Adrenal gland (tissue), 12 donors: Measurements from ENCODE around the gene FAHD2A. TPM values are rescaled to one million over a fixed set of nuclear protein-coding genes. Genes with fewer than 3 reads are reported as not detected.
"Not testable (repeated sequence)": the region's sequence is repeated elsewhere in the genome, so short reads cannot be mapped to it uniquely, and the experiment has no call there.

Experiments
- DNase-seq, 7 donors: peaks; one replicate each; pipeline ENCODE4 v3.0.0-alpha.2; 2019 to 2020
- H3K27ac ChIP-seq, 5 donors: fragments of 200-600 bp; sonication (generic) in 4 of 5; 1 replicate in 3 of 5; 2 replicates in 2 of 5; pipeline versions ENCODE4 v1.5.1 to v1.8.0; 2016 to 2020; ENCODE audit warnings: mild to moderate bottlenecking in 1 of 5
- H3K27me3 ChIP-seq: fragments of 200-600 bp; 2 replicates; pipeline ENCODE4 v1.8.0; 2021
- H3K36me3 ChIP-seq, 2 donors: fragments of 200-600 bp; replicated peaks in 1 of 2; 1 replicate in 1 of 2; 2 replicates in 1 of 2; pipeline versions ENCODE4 v1.5.1 to v1.8.0; 2018 to 2022
- H3K4me1 ChIP-seq, 2 donors: fragments of 200-600 bp; replicated peaks in 1 of 2; 1 replicate in 1 of 2; 2 replicates in 1 of 2; pipeline versions ENCODE4 v1.5.1 to v1.8.0; 2018 to 2021
- H3K4me3 ChIP-seq, 4 donors: fragments of 200-600 bp; sonication (generic) in 3 of 4; one replicate each; pipeline ENCODE4 v1.5.1; 2016 to 2018
- H3K9me3 ChIP-seq, 3 donors: fragments of 200-600 bp; sonication (generic) in 1 of 3; replicated peaks in 1 of 3; 1 replicate in 2 of 3; 2 replicates in 1 of 3; pipeline versions ENCODE4 v1.5.1 to v1.8.0; 2016 to 2021
- WGBS, 4 donors: extraction: QIAGEN DNeasy Blood & Tissue Kit in 2 of 4; methylation state at CpG; one replicate each; pipeline versions ENCODE4 v1.1.5 to v1.1.7; 2013 to 2017; 5-methylcytosine and 5-hydroxymethylcytosine counted together
- intact Hi-C, 2 donors: fragments of 100-400 bp; cut with DNase I; formaldehyde crosslinking; loops; one replicate each; pipeline versions ENCODE4 v1.14.1 to v1.15.0; 2022 to 2023
- polyA plus RNA-seq, 3 donors: library from polyadenylated mRNA; stranded (reverse); fragments of 200-250 nt in 2 of 3; fragments of 350-450 nt in 1 of 3; fragmentation: Illumina TruSeq in 1 of 3; extraction: RNeasy Lipid Tissue Mini Kit (QIAGEN cat#74804) in 1 of 3; gene quantifications; one replicate each; pipeline ENCODE4 v1.2.3, GENCODE V29; 2013 to 2014
- total RNA-seq, 9 donors: library from RNA; depleted of rRNA in 4 of 9; stranded (reverse); fragments of >200 nt in 4 of 9; fragments of 120-200 nt in 1 of 9; fragmentation: NEBNext Ultra II Directional in 1 of 9; extraction: Animal tissue kit (Norgen Biotek cat#: 25700) in 1 of 9; gene quantifications; one replicate each; pipeline versions ENCODE4 v1.1.0 to v1.2.4, GENCODE V29; 2013 to 2023
- TF ChIP-seq, protein P1 (sequence below), 6 experiments: fragments of 450-650 bp in 4 of 6; fragments of 200-600 bp in 2 of 6; sonication (generic) in 1 of 6; IDR thresholded peaks; 1 replicate in 5 of 6; 2 replicates in 1 of 6; pipeline versions ENCODE4 v1.5.1 to v1.8.0; 2016 to 2021; ENCODE audit warnings: antibody characterized with exemption in 6 of 6, mild to moderate bottlenecking in 2 of 6, moderate library complexity in 1 of 6
- donor health status: healthy with polysubstance abuse.
- donor health status: Bipolar disorder and iron deficiency.
- donor health status: DM: yes; HTN: yes; CAD: no.
- donor health status: DM: no; HTN: no; CAD: no.
- donor health status: DM: no; HTN: no; CAD: no.
- donor health status: DM: yes; HTN: yes; CAD: no.

The FAHD2A gene
- total and polyA plus RNA-seq, 12 donors: 12.9 to 63.1 (median 28.4) TPM

DNA sequence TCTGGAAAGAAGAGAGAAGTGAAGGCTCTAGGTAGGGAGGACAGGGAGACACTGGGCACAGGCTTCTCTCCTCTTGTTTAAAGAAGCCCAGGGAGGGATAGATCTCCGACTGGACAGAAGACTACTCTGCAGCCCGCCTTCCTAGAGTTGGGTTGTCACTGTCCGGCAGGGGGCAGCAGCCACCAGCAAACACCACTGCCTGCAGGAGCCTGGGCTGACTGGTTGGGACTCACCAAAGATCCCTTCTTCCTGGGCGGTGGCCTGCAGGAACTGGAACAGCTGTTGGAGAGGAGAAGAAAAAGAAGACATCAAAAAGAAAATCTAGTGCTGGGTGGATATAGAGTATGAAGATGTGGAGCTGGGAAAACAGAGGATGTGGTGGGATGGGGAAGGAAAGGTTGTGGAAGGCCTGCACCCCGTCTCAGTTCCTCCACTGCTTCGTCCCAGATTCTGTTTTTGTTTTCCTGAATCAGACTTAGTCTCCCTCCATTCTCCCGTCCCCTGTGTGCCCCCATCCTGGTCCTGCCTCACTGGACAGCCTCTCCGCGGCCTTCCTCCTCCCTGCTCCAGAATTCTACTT is 11.6 kb downstream of the FAHD2A start:
- intact Hi-C loops: loop anchor here in 1 of 2 donors (5.0 kb wide), 1 partner anchor 318 kb away; no protein-coding TSS in a partner anchor

DNA sequence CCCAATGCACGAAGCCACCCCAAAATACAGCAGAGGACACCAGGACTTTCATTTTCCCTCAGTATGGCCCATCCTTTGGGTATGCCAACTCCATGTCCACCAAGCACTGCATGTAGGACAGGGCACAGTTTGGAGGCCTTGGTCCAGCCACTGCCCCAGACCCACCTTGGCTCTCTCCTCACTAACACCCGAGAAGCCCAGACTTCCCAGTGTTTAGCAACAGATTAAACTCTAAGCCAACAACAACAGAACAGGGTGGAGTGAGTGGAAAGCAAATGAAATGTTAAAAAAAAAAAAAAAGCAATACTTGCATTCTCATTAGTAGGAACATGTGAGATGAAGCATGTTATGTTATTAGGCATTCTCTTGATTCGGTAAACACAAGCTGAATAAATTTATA is 12.6 kb downstream of the FAHD2A start:
- DNase-seq, H3K27me3 ChIP-seq, H3K4me3 ChIP-seq, H3K9me3 ChIP-seq, H3K36me3 ChIP-seq, H3K27ac ChIP-seq, H3K4me1 ChIP-seq, intact Hi-C loops: not testable (repeated sequence)
- 68 to 85% (median 78%) methylated on average over 3 of the region's 3 CpGs for WGBS, 4 donors

More for the DNA sequence above, 11.6 kb downstream of the FAHD2A start:
- peak; percentile 76 to 90 (median 85) for DNase-seq
- not testable (repeated sequence) for H3K4me1 ChIP-seq, H3K27me3 ChIP-seq, H3K4me3 ChIP-seq, H3K36me3 ChIP-seq, H3K9me3 ChIP-seq, H3K27ac ChIP-seq
- TF ChIP-seq, protein P1, sequence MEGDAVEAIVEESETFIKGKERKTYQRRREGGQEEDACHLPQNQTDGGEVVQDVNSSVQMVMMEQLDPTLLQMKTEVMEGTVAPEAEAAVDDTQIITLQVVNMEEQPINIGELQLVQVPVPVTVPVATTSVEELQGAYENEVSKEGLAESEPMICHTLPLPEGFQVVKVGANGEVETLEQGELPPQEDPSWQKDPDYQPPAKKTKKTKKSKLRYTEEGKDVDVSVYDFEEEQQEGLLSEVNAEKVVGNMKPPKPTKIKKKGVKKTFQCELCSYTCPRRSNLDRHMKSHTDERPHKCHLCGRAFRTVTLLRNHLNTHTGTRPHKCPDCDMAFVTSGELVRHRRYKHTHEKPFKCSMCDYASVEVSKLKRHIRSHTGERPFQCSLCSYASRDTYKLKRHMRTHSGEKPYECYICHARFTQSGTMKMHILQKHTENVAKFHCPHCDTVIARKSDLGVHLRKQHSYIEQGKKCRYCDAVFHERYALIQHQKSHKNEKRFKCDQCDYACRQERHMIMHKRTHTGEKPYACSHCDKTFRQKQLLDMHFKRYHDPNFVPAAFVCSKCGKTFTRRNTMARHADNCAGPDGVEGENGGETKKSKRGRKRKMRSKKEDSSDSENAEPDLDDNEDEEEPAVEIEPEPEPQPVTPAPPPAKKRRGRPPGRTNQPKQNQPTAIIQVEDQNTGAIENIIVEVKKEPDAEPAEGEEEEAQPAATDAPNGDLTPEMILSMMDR (IDR thresholded peaks at IDR 0.05): peak; percentile 73 to 90 (median 82)
- 47 to 61% (median 58%) methylated on average over 6 to 9 of the region's 9 CpGs for WGBS, 4 donors

DNA sequence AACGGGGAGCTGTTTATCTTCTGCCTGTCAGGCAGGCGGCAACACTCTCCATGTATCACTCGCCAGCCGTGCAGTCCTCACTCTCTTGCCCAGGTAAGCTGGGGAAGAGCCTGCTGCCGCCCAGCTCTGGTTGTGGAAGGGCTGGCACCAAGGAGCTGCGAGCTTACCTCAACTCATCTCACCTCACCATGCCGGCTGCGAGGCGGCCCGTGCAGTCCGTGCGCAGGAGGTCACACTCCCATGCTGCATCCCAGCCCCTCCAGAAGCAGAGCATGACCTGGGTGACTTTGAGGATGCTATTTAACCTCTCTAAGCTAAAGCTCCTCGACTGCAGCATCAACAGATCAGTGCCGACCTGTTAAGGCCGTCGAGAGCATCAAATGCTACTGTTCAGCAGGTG is 13.1 kb downstream of the FAHD2A start:
- H3K9me3 ChIP-seq, H3K36me3 ChIP-seq, H3K27ac ChIP-seq, H3K27me3 ChIP-seq, intact Hi-C loops, H3K4me3 ChIP-seq, DNase-seq, H3K4me1 ChIP-seq: not testable (repeated sequence)
- 86 to 92% (median 90%) methylated on average over 4 to 16 of the region's 16 CpGs for WGBS, 4 donors

DNA sequence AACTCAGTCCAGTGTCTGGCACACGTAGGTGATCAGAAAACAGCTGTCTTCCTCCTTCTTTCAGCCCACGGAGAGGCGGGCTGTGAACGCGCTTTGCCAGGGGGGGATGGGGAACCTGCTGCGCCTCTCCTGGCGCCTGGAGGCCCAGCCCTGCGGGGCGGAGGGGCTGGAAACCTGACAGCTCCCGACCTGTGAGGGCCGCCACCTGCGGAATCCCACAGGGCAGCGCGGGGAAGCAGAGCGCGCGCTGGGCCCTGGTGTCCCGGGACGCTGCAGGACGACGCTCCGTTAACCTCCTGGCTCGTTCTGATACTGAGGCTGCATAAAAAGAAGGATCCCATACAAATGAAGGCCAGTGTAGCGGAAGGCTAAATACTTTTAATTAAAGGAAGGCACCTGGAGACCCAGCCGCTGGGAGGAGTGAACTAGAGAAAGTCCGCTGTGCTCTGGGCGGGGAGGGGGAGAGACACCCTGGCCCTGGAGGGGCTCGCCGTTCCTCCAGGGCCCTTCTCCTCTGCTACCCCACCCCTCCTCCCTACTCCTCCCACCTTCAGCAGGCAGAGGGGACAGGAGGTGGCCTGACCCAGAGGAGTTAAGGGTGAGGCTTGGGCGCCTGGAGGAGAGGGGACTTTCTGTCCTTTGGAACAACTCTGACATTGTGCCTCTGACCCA is 24.8 kb downstream of the FAHD2A start:
- 35 to 65% (median 54%) methylated on average over 1 to 12 of the region's 30 CpGs for WGBS, 4 donors
- H3K27me3 ChIP-seq, intact Hi-C loops, H3K36me3 ChIP-seq, DNase-seq, H3K4me1 ChIP-seq, H3K9me3 ChIP-seq, H3K4me3 ChIP-seq, H3K27ac ChIP-seq: not testable (repeated sequence)

DNA sequence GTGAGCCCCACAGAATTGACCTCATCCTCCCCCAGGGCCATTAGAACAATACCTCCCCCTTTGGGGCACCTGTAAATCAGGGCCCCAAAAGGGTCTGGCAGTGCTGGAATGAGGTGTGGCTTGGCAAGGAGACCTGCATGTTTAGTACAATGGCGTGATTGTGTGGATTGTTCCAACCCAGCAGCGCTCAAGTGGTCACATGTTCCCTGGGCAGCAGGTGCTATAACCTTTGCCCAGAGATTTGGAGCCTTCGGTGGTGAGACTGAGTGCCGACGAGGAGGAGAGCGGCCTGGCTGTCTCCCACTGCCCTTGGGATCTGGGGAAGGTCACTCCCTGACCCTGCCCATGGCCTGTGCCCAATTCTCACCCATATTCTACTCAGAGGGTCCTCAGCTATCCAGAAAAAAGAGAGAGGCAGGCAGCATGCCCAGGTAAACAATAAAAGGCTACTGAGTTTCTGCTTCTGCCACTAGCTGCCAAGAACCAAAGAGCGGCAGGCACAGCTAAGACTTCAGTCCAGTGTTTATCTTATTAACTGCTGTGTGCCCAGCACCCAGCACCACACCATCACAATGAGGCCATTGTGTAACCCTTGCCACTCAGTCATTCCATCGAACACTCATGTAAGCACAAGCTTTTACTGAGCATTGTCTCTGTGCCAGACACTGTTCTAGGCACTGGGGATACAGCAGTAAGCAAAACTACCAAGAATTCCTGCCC is 27.4 kb downstream of the FAHD2A start:
- intact Hi-C loops, DNase-seq, H3K4me3 ChIP-seq, H3K27me3 ChIP-seq, H3K4me1 ChIP-seq, H3K9me3 ChIP-seq, H3K36me3 ChIP-seq, H3K27ac ChIP-seq: not testable (repeated sequence)
- no CpG with 5 or more reads among the region's 8 CpGs for WGBS, 4 donors

DNA sequence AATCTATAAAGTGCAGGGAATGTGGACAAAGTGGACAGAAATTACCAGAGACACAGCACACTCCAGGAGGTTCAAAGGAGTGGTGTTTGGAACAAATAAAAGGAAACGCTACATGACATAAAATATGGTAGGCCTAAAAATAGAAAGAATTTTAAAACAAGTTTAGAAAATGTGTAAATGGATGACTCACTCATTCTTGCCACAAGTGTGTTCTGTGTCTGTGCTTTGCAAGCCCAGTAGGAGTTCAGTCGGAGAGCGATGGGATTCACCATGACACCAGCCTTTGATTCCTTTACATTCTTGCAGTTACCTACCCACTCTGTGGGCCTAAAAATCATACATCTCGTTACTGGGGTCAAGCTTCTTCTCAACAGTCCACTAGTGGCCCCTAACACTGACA is 30.9 kb downstream of the FAHD2A start:
- 60 to 90% (median 70%) methylated on average over 1 of the region's 4 CpGs for WGBS, 4 donors

DNA sequence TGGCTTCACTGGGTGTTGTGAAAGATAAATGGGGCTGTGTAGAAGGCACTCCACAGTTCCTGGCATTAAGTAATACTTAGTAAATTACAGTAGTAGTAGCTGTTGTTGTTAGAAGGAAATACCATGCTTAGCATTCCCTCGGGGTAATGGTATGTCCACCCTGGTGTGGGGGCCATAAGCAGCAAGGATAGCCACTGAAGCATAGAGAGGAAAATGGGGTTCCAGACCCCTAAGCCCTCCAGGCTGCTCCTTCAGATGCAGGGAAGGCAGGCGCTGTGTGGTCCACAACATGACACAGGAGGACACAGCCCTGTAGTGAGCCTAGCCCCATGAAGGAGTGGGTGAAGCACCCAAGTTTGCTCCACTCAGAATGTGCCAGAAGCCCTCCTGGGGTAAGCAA is 31.5 kb downstream of the FAHD2A start:
- H3K4me1 ChIP-seq, H3K27me3 ChIP-seq, H3K9me3 ChIP-seq, H3K4me3 ChIP-seq, DNase-seq, H3K36me3 ChIP-seq, intact Hi-C loops: not testable (repeated sequence)
- peak overlapping the region in 2 of 5 donors; percentile 24 to 61 for H3K27ac ChIP-seq
- WGBS, 4 donors: 86 to 100% methylated on average over 1 to 2 of the region's 2 CpGs; no CpG with 5 or more reads in 2 of the 4 donors

More for the DNA sequence above, 30.9 kb downstream of the FAHD2A start:
- H3K4me1 ChIP-seq, H3K4me3 ChIP-seq, H3K36me3 ChIP-seq, DNase-seq, H3K27me3 ChIP-seq, H3K9me3 ChIP-seq, intact Hi-C loops, H3K27ac ChIP-seq: not testable (repeated sequence)

DNA sequence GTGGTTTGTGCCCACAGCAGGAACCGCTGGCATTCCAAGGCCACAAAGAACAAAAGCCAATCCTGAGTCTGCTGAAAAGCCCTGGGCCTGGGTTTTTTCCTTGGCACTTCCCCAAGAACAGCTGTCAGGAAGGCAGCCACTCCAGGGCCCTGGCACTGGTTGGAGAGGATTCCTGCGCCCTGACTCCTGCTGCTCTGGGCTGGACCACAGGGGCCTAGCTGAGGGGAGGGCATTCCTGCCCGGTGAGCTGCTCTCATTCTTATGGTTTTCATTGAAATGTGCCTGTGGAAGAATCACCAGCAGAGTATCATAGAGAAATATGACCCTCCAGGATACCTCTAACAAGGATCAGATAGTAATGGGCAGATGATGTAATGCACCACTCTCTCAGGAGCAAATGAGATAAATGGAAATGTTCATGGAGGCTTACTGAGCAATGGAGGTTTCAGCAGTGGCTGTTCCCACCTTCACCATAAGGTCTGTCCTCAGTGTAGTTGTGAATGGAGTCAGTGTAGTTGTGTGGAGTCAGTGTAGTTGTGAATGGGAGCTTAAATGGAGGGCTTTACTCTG is 32.1 kb downstream of the FAHD2A start:
- intact Hi-C loops: not testable (repeated sequence)

DNA sequence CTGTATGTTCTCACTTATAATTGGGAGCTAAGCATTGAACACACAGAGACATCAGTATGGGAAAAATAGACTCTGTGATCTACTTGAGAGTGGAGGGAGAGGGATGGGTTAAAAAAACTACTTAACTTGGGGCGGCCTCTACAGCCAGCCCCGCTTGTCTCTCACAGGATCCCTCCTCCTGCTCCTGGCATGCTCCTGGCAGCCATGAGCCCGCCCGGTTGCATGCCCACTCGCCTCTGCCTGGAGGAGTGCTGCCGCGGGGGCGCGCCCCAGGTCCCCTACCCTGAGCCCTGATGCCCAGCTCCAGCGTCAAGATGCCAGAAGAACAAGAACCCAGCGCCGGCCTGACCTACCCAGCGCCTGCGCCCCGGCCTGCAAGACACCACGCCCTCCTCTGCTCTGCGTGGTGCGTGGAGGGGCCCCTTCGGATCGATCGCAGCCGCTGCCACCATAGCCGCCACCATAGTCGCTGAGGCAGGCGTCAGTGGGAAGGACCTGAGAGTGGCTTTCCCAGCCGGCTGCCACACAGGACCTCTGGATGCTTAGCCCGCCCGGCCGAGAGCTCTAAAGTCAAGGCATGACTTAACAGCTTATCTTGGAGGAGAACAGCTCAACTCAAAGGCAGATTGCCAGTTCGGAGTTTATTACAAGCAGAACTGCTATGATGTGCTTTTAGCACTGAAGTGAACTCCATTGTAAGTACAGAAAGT is 32.8 kb downstream of the FAHD2A start:
- H3K27ac ChIP-seq, intact Hi-C loops, H3K36me3 ChIP-seq, H3K9me3 ChIP-seq, DNase-seq, H3K27me3 ChIP-seq, H3K4me3 ChIP-seq, H3K4me1 ChIP-seq: not testable (repeated sequence)
- WGBS, 4 donors: no CpG with 5 or more reads among the region's 30 CpGs

More for the DNA sequence above, 32.1 kb downstream of the FAHD2A start:
- not testable (repeated sequence) for H3K4me1 ChIP-seq, H3K36me3 ChIP-seq, H3K27me3 ChIP-seq, H3K9me3 ChIP-seq, H3K4me3 ChIP-seq
- 40 to 45% (median 44%) methylated on average over 1 to 2 of the region's 3 CpGs; no CpG with 5 or more reads in 1 of the 4 donors for WGBS, 4 donors
- H3K27ac ChIP-seq: peak overlapping the region in 1 of 5 donors; percentile 53
- DNase-seq: peak; percentile 35 to 86 (median 81)
